Measurements from ENCODE around the gene FAM124A. TPM values are rescaled to one million over a fixed set of nuclear protein-coding genes. Genes with fewer than 3 reads are reported as not detected.

The FAM124A gene
- total RNA-seq, 1 experiment from 2014 or later, result 3.1 TPM

- no peaks in the 10 kb centered on the region for H3K36me3 ChIP-seq (ENCODE audit: control insufficient read depth in 1 of 2, insufficient read depth in 2 of 2, low read length in 2 of 2)
- no peak overlapping the region for H3K4me3 ChIP-seq (replicated peaks in 1 of 2; ENCODE audit: low read depth in 1 of 2, low read length in 2 of 2)
- intact Hi-C loops (cut with micrococcal nuclease), result no loop called here
- TF ChIP-seq, protein P1, sequence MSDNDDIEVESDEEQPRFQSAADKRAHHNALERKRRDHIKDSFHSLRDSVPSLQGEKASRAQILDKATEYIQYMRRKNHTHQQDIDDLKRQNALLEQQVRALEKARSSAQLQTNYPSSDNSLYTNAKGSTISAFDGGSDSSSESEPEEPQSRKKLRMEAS (IDR thresholded peaks at IDR 0.05), result no peak
- TF ChIP-seq SRF (IDR thresholded peaks at IDR 0.05; ENCODE audit: low read depth), result no peak
- TF ChIP-seq ATF3 (IDR thresholded peaks at IDR 0.05), result no peak
- TF ChIP-seq SIN3A (IDR thresholded peaks at IDR 0.05; ENCODE audit: low read depth), result no peak
- TF ChIP-seq RAD21 (IDR thresholded peaks at IDR 0.05; ENCODE audit: low read depth), result no peak
- TF ChIP-seq, protein P2, sequence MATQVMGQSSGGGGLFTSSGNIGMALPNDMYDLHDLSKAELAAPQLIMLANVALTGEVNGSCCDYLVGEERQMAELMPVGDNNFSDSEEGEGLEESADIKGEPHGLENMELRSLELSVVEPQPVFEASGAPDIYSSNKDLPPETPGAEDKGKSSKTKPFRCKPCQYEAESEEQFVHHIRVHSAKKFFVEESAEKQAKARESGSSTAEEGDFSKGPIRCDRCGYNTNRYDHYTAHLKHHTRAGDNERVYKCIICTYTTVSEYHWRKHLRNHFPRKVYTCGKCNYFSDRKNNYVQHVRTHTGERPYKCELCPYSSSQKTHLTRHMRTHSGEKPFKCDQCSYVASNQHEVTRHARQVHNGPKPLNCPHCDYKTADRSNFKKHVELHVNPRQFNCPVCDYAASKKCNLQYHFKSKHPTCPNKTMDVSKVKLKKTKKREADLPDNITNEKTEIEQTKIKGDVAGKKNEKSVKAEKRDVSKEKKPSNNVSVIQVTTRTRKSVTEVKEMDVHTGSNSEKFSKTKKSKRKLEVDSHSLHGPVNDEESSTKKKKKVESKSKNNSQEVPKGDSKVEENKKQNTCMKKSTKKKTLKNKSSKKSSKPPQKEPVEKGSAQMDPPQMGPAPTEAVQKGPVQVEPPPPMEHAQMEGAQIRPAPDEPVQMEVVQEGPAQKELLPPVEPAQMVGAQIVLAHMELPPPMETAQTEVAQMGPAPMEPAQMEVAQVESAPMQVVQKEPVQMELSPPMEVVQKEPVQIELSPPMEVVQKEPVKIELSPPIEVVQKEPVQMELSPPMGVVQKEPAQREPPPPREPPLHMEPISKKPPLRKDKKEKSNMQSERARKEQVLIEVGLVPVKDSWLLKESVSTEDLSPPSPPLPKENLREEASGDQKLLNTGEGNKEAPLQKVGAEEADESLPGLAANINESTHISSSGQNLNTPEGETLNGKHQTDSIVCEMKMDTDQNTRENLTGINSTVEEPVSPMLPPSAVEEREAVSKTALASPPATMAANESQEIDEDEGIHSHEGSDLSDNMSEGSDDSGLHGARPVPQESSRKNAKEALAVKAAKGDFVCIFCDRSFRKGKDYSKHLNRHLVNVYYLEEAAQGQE (IDR thresholded peaks at IDR 0.05; ENCODE audit: low read depth), result no peak
- no peak for TF ChIP-seq YY1 (IDR thresholded peaks at IDR 0.05; ENCODE audit: extremely low read depth, insufficient replicate concordance, low read depth, low read length)
- TF ChIP-seq CBX3 (IDR thresholded peaks at IDR 0.05; ENCODE audit: low read depth), result no peak
- no peak for TF ChIP-seq CEBPB (IDR thresholded peaks at IDR 0.05; ENCODE audit: low read depth)
- no peak for TF ChIP-seq POLR2A (IDR thresholded peaks at IDR 0.05; ENCODE audit: borderline replicate concordance, extremely low read depth, insufficient read depth, insufficient read length)
- TF ChIP-seq SP1 (IDR thresholded peaks at IDR 0.05; ENCODE audit: low read depth), result no peak
- TF ChIP-seq ZNF274 (IDR thresholded peaks at IDR 0.05; ENCODE audit: low read depth, low read length), result no peak
- no peak for TF ChIP-seq ZFX (IDR thresholded peaks at IDR 0.05)
- TF ChIP-seq JUND (IDR thresholded peaks at IDR 0.05), result no peak
- no peak for TF ChIP-seq EZH2phosphoT487 (IDR thresholded peaks at IDR 0.05; ENCODE audit: borderline replicate concordance)
- no peak overlapping the region for H3K9ac ChIP-seq (ENCODE audit: low read length)
- CTCF ChIA-PET, result interaction anchor here (1.0 to 1.5 kb wide), 3 partner anchors 8 to 50 kb away, joined by 3 to 5 read pairs (median 3); no protein-coding TSS in a partner anchor
- no peak overlapping the region for H3K27ac ChIP-seq (ENCODE audit: low read depth, low read length)
- no peaks in the 10 kb centered on the region for H3K4me1 ChIP-seq (ENCODE audit: control insufficient read depth in 1 of 2, insufficient read depth in 2 of 2, low read length in 2 of 2)
- no peaks in the 10 kb centered on the region for H4K20me1 ChIP-seq (ENCODE audit: insufficient read depth)
- DNase-seq (ENCODE audit: low read depth, low spot score) (no peak), ATAC-seq (no peak)
- H3K79me2 ChIP-seq (ENCODE audit: insufficient read depth, low read length), result no peaks in the 10 kb centered on the region
- no peak overlapping the region for H2AFZ ChIP-seq (ENCODE audit: low read depth, low read length, poor library complexity, severe bottlenecking)
- no peak overlapping the region for H3K4me2 ChIP-seq (ENCODE audit: low read length)
- H3K9me2 ChIP-seq (ENCODE audit: insufficient read depth), result no peaks in the 10 kb centered on the region
- RAD21 ChIA-PET (ENCODE audit: low non-redundant PET in 1 of 2, low total read pairs in 2 of 2, uncharacterized antibody in 2 of 2, unreplicated experiment in 2 of 2), result no interaction called here
- POLR2A ChIA-PET, result interaction anchor here (1.0 kb wide), 1 partner anchor 217 kb away, joined by 3 read pairs; the partner anchor contains the start of gene INTS6
- BruUV-seq (replicated peaks), result no TSS peak
- H3K9me3 ChIP-seq (ENCODE audit: control insufficient read depth in 1 of 2, insufficient read depth in 1 of 2, low read depth in 1 of 2, low read length in 2 of 2), result no peaks in the 10 kb centered on the region
- H3K27me3 ChIP-seq (ENCODE audit: insufficient read depth, low read length), result no peaks in the 10 kb centered on the region
Observed at GRCh38 chr13:51235756-51236490, 13.7 kb downstream of the FAM124A start.
